Cardiac muscle cell (in vitro differentiated cells and primary cell): ENCODE measurements around the gene DMPK. TPM values are rescaled to one million over a fixed set of nuclear protein-coding genes. Genes with fewer than 3 reads are reported as not detected.
A peak's percentile ranks its signal among the peaks of the same experiment; 100 is the strongest.

Source experiments
- DNase-seq, 2 donors: peaks; one replicate each; pipeline versions ENCODE4 v3.0.0 to v3.0.0-alpha.2; 2010 to 2017; ENCODE audit warnings: low read depth in 1 of 2, low spot score in 1 of 2
- H3K27ac ChIP-seq: fragments of 200-600 bp; sonication (generic); 2 replicates; pipeline ENCODE4 v1.5.1; 2016
- H3K27me3 ChIP-seq: fragments of 200-600 bp; sonication (generic); 2 replicates; pipeline ENCODE4 v1.6.0; 2016; ENCODE audit warnings: control low read depth
- H3K36me3 ChIP-seq: fragments of 200-600 bp; sonication (generic); 2 replicates; pipeline ENCODE4 v1.5.1; 2016; ENCODE audit warnings: control low read depth
- H3K4me1 ChIP-seq: fragments of 200-600 bp; sonication (generic); 2 replicates; pipeline ENCODE4 v1.8.1; 2017; ENCODE audit warnings: low read depth, mild to moderate bottlenecking, mixed run types
- H3K4me3 ChIP-seq: fragments of 200-600 bp; sonication (generic); 2 replicates; pipeline ENCODE4 v1.5.1; 2016; ENCODE audit warnings: mild to moderate bottlenecking
- H3K9me3 ChIP-seq: fragments of 200-600 bp; sonication (generic); 2 replicates; pipeline ENCODE4 v1.5.1; 2017; ENCODE audit warnings: low read depth, mild to moderate bottlenecking, control low read depth
- CTCF ChIP-seq: IDR thresholded peaks from 2 replicates; pipeline ENCODE4 v1.5.1; 2012; ENCODE audit warnings: low read depth, mild to moderate bottlenecking, low read length
- polyA plus RNA-seq: library from polyadenylated mRNA; unstranded; fragments of >200 nt; fragmentation: Nextera tagmentation; extraction: Ambion mirVana; gene quantifications from 2 replicates; pipeline ENCODE4 v1.2.1, GENCODE V29; 2016
- total RNA-seq: library from RNA; depleted of rRNA; stranded (reverse); fragments of >200 nt; gene quantifications from 2 replicates; pipeline ENCODE4 v1.2.3, GENCODE V29; 2016

The DMPK gene
- total and polyA plus RNA-seq, 2 experiments from 2014 or later = 98.7 to 142 TPM

DNA sequence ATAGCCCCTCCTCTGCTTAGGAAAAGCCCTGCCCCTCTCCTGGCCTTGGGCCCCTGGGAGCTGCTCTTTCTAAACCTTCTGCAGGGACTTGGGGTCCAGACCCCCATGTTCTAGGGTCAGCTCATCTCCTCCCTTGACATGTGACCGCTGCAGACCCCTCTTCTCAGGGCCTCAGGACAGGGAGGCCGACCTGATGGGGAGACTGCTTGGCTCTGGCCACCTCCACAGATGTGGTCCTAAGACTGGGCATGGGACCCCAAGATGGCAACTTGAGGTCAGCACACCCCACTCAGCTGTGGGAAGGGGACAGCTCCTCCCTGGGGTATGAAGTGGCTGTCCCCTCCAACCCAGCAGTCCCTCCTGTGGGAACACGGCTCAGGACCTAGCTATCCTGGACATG, 9.4 kb downstream of the DMPK start:
- DNase-seq = no peak
- H3K4me1 ChIP-seq = peaks cover 4% of the 10 kb centered on the region
- H3K27me3 ChIP-seq = no peaks in the 10 kb centered on the region
- peaks cover 37% of the 10 kb centered on the region for H3K36me3 ChIP-seq
- H3K4me3 ChIP-seq = no peak overlapping the region
- no peaks in the 10 kb centered on the region for H3K9me3 ChIP-seq
- no peak overlapping the region for H3K27ac ChIP-seq
- TF ChIP-seq CTCF = no peak

DNA sequence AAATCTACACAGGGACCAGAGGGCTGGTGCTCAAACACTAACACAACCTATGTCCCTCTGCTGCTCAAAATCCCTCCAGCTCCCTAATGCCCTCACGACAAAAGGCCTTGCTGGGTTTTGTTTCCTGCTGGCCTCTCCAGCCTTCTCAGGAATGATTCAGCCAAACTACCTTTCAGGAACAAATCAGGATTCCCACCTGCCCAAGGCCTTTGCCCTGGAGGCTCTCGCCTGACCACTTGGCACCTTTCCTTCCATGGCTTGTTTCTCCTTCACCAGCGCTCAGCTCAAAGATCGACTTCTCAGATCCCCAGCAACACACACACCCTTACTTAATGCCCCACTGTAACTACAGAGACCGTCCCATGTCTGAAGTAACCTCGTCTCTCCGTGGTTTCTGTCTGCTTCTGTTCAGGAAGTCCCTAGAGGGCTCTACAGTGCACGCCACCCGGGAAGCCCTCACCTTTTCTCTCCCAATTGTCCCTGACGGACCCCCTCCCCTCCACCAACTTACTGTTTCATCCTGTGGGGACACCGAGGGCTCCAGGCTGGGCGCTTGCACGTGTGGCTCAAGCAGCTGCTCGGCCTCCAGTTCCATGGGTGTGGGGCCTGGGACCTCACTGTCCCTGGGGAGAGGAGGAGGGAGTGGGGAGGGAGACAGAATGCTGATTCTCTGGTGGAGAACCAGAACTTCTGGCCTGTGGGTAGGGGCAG, 10.0 kb downstream of the DMPK start:
- Histone ChIP-seq H3K36me3 (peaks cover 30% of the 10 kb centered on the region), H3K4me3 (no peak overlapping the region), H3K9me3 (no peaks in the 10 kb centered on the region), H3K27ac (peak overlapping the region; percentile 48), H3K27me3 (no peaks in the 10 kb centered on the region), H3K4me1 (peaks cover 4% of the 10 kb centered on the region)
- TF ChIP-seq CTCF = no peak
- no peak for DNase-seq

GRCh38 chr19:45771311-45771933, 10.9 kb downstream of the DMPK start:
- no peak overlapping the region for H3K4me3 ChIP-seq
- TF ChIP-seq CTCF = no peak

GRCh38 chr19:45770192-45771101, 11.8 kb downstream of the DMPK start:
- H3K4me1 ChIP-seq = peaks cover 19% of the 10 kb centered on the region
- H3K9me3 ChIP-seq = no peaks in the 10 kb centered on the region
- H3K4me3 ChIP-seq = peak overlapping the region; percentile 44
- DNase-seq = peak; percentile 98 to 99
- peak; percentile 85 for TF ChIP-seq CTCF
- H3K27me3 ChIP-seq = no peaks in the 10 kb centered on the region
- peak overlapping the region; percentile 96 for H3K27ac ChIP-seq
- peaks cover 20% of the 10 kb centered on the region for H3K36me3 ChIP-seq

More at GRCh38 chr19:45771311-45771933, 10.9 kb downstream of the DMPK start:
- Histone ChIP-seq H3K4me1 (peaks cover 9% of the 10 kb centered on the region), H3K27me3 (no peaks in the 10 kb centered on the region), H3K36me3 (peaks cover 22% of the 10 kb centered on the region), H3K9me3 (no peaks in the 10 kb centered on the region), H3K27ac (peak overlapping the region; percentile 81)
- no peak for DNase-seq

DNA sequence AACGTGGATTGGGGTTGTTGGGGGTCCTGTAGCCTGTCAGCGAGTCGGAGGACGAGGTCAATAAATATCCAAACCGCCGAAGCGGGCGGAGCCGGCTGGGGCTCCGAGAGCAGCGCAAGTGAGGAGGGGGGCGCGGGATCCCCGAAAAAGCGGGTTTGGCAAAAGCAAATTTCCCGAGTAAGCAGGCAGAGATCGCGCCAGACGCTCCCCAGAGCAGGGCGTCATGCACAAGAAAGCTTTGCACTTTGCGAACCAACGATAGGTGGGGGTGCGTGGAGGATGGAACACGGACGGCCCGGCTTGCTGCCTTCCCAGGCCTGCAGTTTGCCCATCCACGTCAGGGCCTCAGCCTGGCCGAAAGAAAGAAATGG, 12.5 kb downstream of the DMPK start:
- H3K9me3 ChIP-seq = no peaks in the 10 kb centered on the region
- H3K27me3 ChIP-seq = no peaks in the 10 kb centered on the region
- H3K36me3 ChIP-seq = peaks cover 19% of the 10 kb centered on the region
- TF ChIP-seq CTCF = no peak
- H3K4me3 ChIP-seq = peak overlapping the region; percentile 44
- DNase-seq = no peak
- H3K27ac ChIP-seq = peak overlapping the region; percentile 96
- peaks cover 26% of the 10 kb centered on the region for H3K4me1 ChIP-seq
